GM12878 (cell line): ENCODE measurements around the gene WDR59.

Experiments
- EGR1 ChIP-seq, 2 experiments: IDR thresholded peaks; 1 replicate in 1 of 2; 2 replicates in 1 of 2; pipeline ENCODE4 v1.6.1; 2011 to 2012; ENCODE audit warnings: low read depth in 2 of 2, low read length in 2 of 2, borderline replicate concordance in 1 of 2, mild to moderate bottlenecking in 1 of 2, moderate library complexity in 1 of 2
- EP300 ChIP-seq, 2 experiments: fragments of 150-350 bp in 1 of 2; IDR thresholded peaks; 2 replicates each; pipeline ENCODE4 v1.6.1; 2011 to 2012; ENCODE audit warnings: low read depth in 2 of 2, low read length in 2 of 2, borderline replicate concordance in 1 of 2, improper control_type of control experiment in 1 of 2, inconsistent platforms in 1 of 2; ENCODE audit not compliant: control insufficient read depth in 1 of 2
- FOXM1 ChIP-seq: IDR thresholded peaks from 2 replicates; pipeline ENCODE4 v1.6.1; 2012; ENCODE audit warnings: low read depth, mild to moderate bottlenecking, inconsistent platforms, low read length, moderate library complexity
- IKZF2 ChIP-seq, 2 experiments: fragments of 450-650 bp; IDR thresholded peaks; 2 replicates each; pipeline ENCODE4 v1.6.1; 2017; ENCODE audit warnings: mild to moderate bottlenecking in 2 of 2, moderate library complexity in 2 of 2
- MAX ChIP-seq: IDR thresholded peaks from 2 replicates; pipeline ENCODE4 v1.6.1; 2012; ENCODE audit warnings: low read depth, low read length, improper control_type of control experiment
- NR2C1 ChIP-seq: fragments of 450-650 bp; IDR thresholded peaks from 2 replicates; pipeline ENCODE4 v1.6.1; 2017; ENCODE audit warnings: antibody characterized with exemption, mild to moderate bottlenecking, moderate library complexity
- NR2C2 ChIP-seq: IDR thresholded peaks from 2 replicates; pipeline ENCODE4 v1.6.1; 2011; ENCODE audit warnings: borderline replicate concordance, low read depth; ENCODE audit not compliant: control insufficient read depth, insufficient read length
- RAD21 ChIP-seq: IDR thresholded peaks from 2 replicates; pipeline ENCODE4 v1.6.1; 2011; ENCODE audit warnings: mild to moderate bottlenecking, low read depth, low read length, moderate library complexity; ENCODE audit not compliant: insufficient read depth
- SMARCA5 ChIP-seq: fragments of 450-650 bp; IDR thresholded peaks from 2 replicates; pipeline ENCODE4 v1.6.1; 2017; ENCODE audit warnings: mild to moderate bottlenecking
- SMC3 ChIP-seq: IDR thresholded peaks from 2 replicates; pipeline ENCODE4 v1.6.1; 2011; ENCODE audit warnings: low read length, improper control_type of control experiment, borderline replicate concordance
- ZNF217 ChIP-seq: fragments of 450-650 bp; IDR thresholded peaks from 2 replicates; pipeline ENCODE4 v1.6.1; 2017; ENCODE audit warnings: antibody characterized with exemption, mild to moderate bottlenecking
- ZNF592 ChIP-seq: fragments of 450-650 bp; IDR thresholded peaks from 2 replicates; pipeline ENCODE4 v1.6.1; 2017; ENCODE audit warnings: mild to moderate bottlenecking, moderate library complexity
- TF ChIP-seq, protein P1 (sequence below), 3 experiments: IDR thresholded peaks in 2 of 3; conservative IDR thresholded peaks in 1 of 3; 2 replicates each; pipeline ENCODE4 v1.5.1; 2011; ENCODE audit warnings: low read depth in 3 of 3, low read length in 3 of 3, mild to moderate bottlenecking in 3 of 3, control low read depth in 2 of 3, moderate library complexity in 2 of 3, inconsistent platforms in 1 of 3, mixed read lengths in 1 of 3; ENCODE audit not compliant: control insufficient read depth in 2 of 3, insufficient read depth in 1 of 3; ENCODE audit errors: extremely low read depth in 1 of 3

- TF ChIP-seq, protein P1, sequence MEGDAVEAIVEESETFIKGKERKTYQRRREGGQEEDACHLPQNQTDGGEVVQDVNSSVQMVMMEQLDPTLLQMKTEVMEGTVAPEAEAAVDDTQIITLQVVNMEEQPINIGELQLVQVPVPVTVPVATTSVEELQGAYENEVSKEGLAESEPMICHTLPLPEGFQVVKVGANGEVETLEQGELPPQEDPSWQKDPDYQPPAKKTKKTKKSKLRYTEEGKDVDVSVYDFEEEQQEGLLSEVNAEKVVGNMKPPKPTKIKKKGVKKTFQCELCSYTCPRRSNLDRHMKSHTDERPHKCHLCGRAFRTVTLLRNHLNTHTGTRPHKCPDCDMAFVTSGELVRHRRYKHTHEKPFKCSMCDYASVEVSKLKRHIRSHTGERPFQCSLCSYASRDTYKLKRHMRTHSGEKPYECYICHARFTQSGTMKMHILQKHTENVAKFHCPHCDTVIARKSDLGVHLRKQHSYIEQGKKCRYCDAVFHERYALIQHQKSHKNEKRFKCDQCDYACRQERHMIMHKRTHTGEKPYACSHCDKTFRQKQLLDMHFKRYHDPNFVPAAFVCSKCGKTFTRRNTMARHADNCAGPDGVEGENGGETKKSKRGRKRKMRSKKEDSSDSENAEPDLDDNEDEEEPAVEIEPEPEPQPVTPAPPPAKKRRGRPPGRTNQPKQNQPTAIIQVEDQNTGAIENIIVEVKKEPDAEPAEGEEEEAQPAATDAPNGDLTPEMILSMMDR (IDR thresholded peaks at IDR 0.05 in 2 of 3, conservative IDR thresholded peaks at IDR 0.05 in 1 of 3; ENCODE audit: control insufficient read depth in 2 of 3, extremely low read depth in 1 of 3, insufficient read depth in 1 of 3, low read depth in 3 of 3, low read length in 3 of 3), result no peak
- TF ChIP-seq ZNF592 (no peak), IKZF2 (IDR thresholded peaks at IDR 0.05) (peak in 1 of 2 experiments; percentile 25; a peak in 1 of 4 replicates), EGR1 (IDR thresholded peaks at IDR 0.05; ENCODE audit: borderline replicate concordance in 1 of 2, low read depth in 2 of 2, low read length in 2 of 2) (no peak), EP300 (IDR thresholded peaks at IDR 0.05; ENCODE audit: borderline replicate concordance in 1 of 2, control insufficient read depth in 1 of 2, low read depth in 2 of 2, low read length in 2 of 2) (no peak), SMARCA5 (no peak), FOXM1 (no peak), NR2C2 (no peak), NR2C1 (no peak), ZNF217 (no peak), RAD21 (no peak), MAX (no peak), SMC3 (no peak)
These were observed 138.2 kb downstream of the WDR59 start for GRCh38 chr16:74846714-74847113.
